Lower lobe of right lung (tissue), 2 donors: Measurements from ENCODE around the gene SORCS2. TPM values are rescaled to one million over a fixed set of nuclear protein-coding genes. Genes with fewer than 3 reads are reported as not detected.

ENCODE experiments used
- ATAC-seq, 2 donors: fragments of 200-7000 bp; cut with Tn5 transposase; one replicate each; pipeline ENCODE4 v1.9.1; 2020 to 2022; ENCODE audit warnings: mild to moderate bottlenecking in 2 of 2, moderate library complexity in 2 of 2
- DNase-seq: peaks from one replicate; pipeline ENCODE4 v3.0.0-alpha.2; 2020
- H3K27ac ChIP-seq: fragments of 200-600 bp; one replicate; pipeline ENCODE4 v1.8.0; 2022
- H3K27me3 ChIP-seq: fragments of 200-600 bp; one replicate; pipeline ENCODE4 v1.8.0; 2022; ENCODE audit warnings: low read depth
- H3K36me3 ChIP-seq: fragments of 200-600 bp; one replicate; pipeline ENCODE4 v1.8.0; 2022; ENCODE audit warnings: mild to moderate bottlenecking
- H3K4me1 ChIP-seq: fragments of 200-600 bp; one replicate; pipeline ENCODE4 v1.8.0; 2022
- H3K4me3 ChIP-seq: fragments of 200-600 bp; one replicate; pipeline ENCODE4 v1.8.0; 2022; ENCODE audit warnings: mild to moderate bottlenecking
- H3K9me3 ChIP-seq: fragments of 200-600 bp; one replicate; pipeline ENCODE4 v1.8.0; 2022
- CTCF ChIP-seq: fragments of 200-600 bp; IDR thresholded peaks from one replicate; pipeline ENCODE4 v1.8.0; 2022; ENCODE audit warnings: antibody characterized with exemption, mild to moderate bottlenecking
- intact Hi-C: fragments of 100-400 bp; cut with DNase I; formaldehyde crosslinking; loops from one replicate; pipeline ENCODE4 v1.11.0; 2022
- total RNA-seq: library from RNA; stranded (reverse); fragmentation: NEBNext Ultra II Directional; extraction: Animal tissue kit (Norgen Biotek cat#: 25700); gene quantifications from one replicate; pipeline ENCODE4 v1.2.1, GENCODE V29; 2021
- donor health status: DM: no; HTN: yes; CAD: no; lungs with severe emphysema.

The SORCS2 gene
- total RNA-seq, 1 donor from 2014 or later, result 5.8 TPM

- H3K36me3 ChIP-seq, result no peaks in the 10 kb centered on the region
- ATAC-seq, result no peak
- TF ChIP-seq CTCF, result no peak
- no peak overlapping the region for H3K4me3 ChIP-seq
- H3K27me3 ChIP-seq, result peaks cover 4% of the 10 kb centered on the region
- no peak for DNase-seq
- no peaks in the 10 kb centered on the region for H3K9me3 ChIP-seq
- intact Hi-C loops, result no loop called here
- H3K27ac ChIP-seq, result no peak overlapping the region
- H3K4me1 ChIP-seq, result no peaks in the 10 kb centered on the region
Observed at GRCh38 chr4:7705062-7705461, 512.7 kb downstream of the SORCS2 start.

GRCh38 chr4:7705593-7705992 lies 513.3 kb downstream of the SORCS2 start:
- no peak for TF ChIP-seq CTCF
- Histone ChIP-seq H3K27me3 (peaks cover 3% of the 10 kb centered on the region), H3K36me3 (no peaks in the 10 kb centered on the region), H3K4me3 (no peak overlapping the region), H3K4me1 (no peaks in the 10 kb centered on the region), H3K27ac (no peak overlapping the region), H3K9me3 (no peaks in the 10 kb centered on the region)
- ATAC-seq, result peak; percentile 13 to 31
- no peak for DNase-seq
- intact Hi-C loops, result no loop called here

GRCh38 chr4:7708238-7708637 lies 515.9 kb downstream of the SORCS2 start:
- TF ChIP-seq CTCF, result no peak
- DNase-seq, result no peak
- Histone ChIP-seq H3K36me3 (no peaks in the 10 kb centered on the region), H3K27me3 (peaks cover 3% of the 10 kb centered on the region), H3K9me3 (no peaks in the 10 kb centered on the region), H3K4me3 (no peak overlapping the region), H3K27ac (no peak overlapping the region), H3K4me1 (no peaks in the 10 kb centered on the region)
- intact Hi-C loops, result no loop called here
- ATAC-seq, result no peak

- Histone ChIP-seq H3K27ac (no peak overlapping the region), H3K4me3 (no peak overlapping the region), H3K4me1 (no peaks in the 10 kb centered on the region), H3K36me3 (no peaks in the 10 kb centered on the region), H3K9me3 (no peaks in the 10 kb centered on the region), H3K27me3 (no peaks in the 10 kb centered on the region)
- intact Hi-C loops, result no loop called here
- ATAC-seq (no peak), DNase-seq (no peak)
- no peak for TF ChIP-seq CTCF
Observed at GRCh38 chr4:7708981-7709380, 516.6 kb downstream of the SORCS2 start.

GRCh38 chr4:7709431-7709830 lies 517.1 kb downstream of the SORCS2 start:
- DNase-seq (no peak), ATAC-seq (no peak)
- H3K36me3 ChIP-seq, result no peaks in the 10 kb centered on the region
- no peaks in the 10 kb centered on the region for H3K4me1 ChIP-seq
- no peak overlapping the region for H3K4me3 ChIP-seq
- TF ChIP-seq CTCF, result no peak
- no peaks in the 10 kb centered on the region for H3K9me3 ChIP-seq
- intact Hi-C loops, result no loop called here
- no peak overlapping the region for H3K27ac ChIP-seq
- no peaks in the 10 kb centered on the region for H3K27me3 ChIP-seq

GRCh38 chr4:7710126-7710525 lies 517.8 kb downstream of the SORCS2 start:
- Histone ChIP-seq H3K27ac (no peak overlapping the region), H3K9me3 (no peaks in the 10 kb centered on the region), H3K4me3 (no peak overlapping the region), H3K4me1 (no peaks in the 10 kb centered on the region), H3K27me3 (no peaks in the 10 kb centered on the region), H3K36me3 (no peaks in the 10 kb centered on the region)
- no peak for TF ChIP-seq CTCF
- DNase-seq (no peak), ATAC-seq (no peak)
- intact Hi-C loops, result no loop called here
